HEK293T (cell line): Measurements from ENCODE around the gene CCDC86.

Experiments used
- BHLHE40 ChIP-seq: fragments of 450-650 bp; IDR thresholded peaks from 2 replicates; pipeline ENCODE4 v1.6.1; 2016; ENCODE audit warnings: mild to moderate bottlenecking, moderate library complexity, borderline replicate concordance
- ELF4 ChIP-seq: fragments of 450-650 bp; IDR thresholded peaks from 2 replicates; pipeline ENCODE4 v1.6.1; 2017; ENCODE audit warnings: antibody characterized with exemption
- FOXA1 ChIP-seq: fragments of 450-650 bp; IDR thresholded peaks from 2 replicates; pipeline ENCODE4 v1.6.1; 2016; ENCODE audit warnings: mild to moderate bottlenecking
- FOXK2 ChIP-seq: fragments of 450-650 bp; IDR thresholded peaks from 2 replicates; pipeline ENCODE4 v1.6.1; 2016; ENCODE audit warnings: mild to moderate bottlenecking
- FOXM1 ChIP-seq: fragments of 450-650 bp; IDR thresholded peaks from 2 replicates; pipeline ENCODE4 v1.6.1; 2017; ENCODE audit warnings: mild to moderate bottlenecking, borderline replicate concordance
- HDGF ChIP-seq: fragments of 450-650 bp; IDR thresholded peaks from 2 replicates; pipeline ENCODE4 v1.6.1; 2017; ENCODE audit warnings: antibody characterized with exemption, borderline replicate concordance
- L3MBTL2 ChIP-seq: fragments of 450-650 bp; conservative IDR thresholded peaks from 2 replicates; pipeline ENCODE4 v1.6.1; 2016; ENCODE audit warnings: mild to moderate bottlenecking
- NFRKB ChIP-seq: fragments of 450-650 bp; IDR thresholded peaks from 2 replicates; pipeline ENCODE4 v1.6.1; 2016; ENCODE audit warnings: mild to moderate bottlenecking, moderate library complexity
- PKNOX1 ChIP-seq: fragments of 450-650 bp; IDR thresholded peaks from 2 replicates; pipeline ENCODE4 v1.6.1; 2016
- SP1 ChIP-seq: fragments of 450-650 bp; IDR thresholded peaks from 2 replicates; pipeline ENCODE4 v1.6.1; 2017
- SUZ12 ChIP-seq: fragments of 450-650 bp; IDR thresholded peaks from 2 replicates; pipeline ENCODE4 v1.6.1; 2016; ENCODE audit warnings: mild to moderate bottlenecking
- TARDBP ChIP-seq: fragments of 450-650 bp; IDR thresholded peaks from 2 replicates; pipeline ENCODE4 v1.6.1; 2016
- ZNF384 ChIP-seq: fragments of 450-650 bp; IDR thresholded peaks from 2 replicates; pipeline ENCODE4 v1.6.1; 2016

- TF ChIP-seq SP1, result no peak
- no peak for TF ChIP-seq BHLHE40
- TF ChIP-seq PKNOX1, result no peak
- TF ChIP-seq ZNF384, result no peak
- TF ChIP-seq HDGF, result no peak
- no peak for TF ChIP-seq FOXK2
- no peak for TF ChIP-seq TARDBP
- no peak for TF ChIP-seq FOXA1
- TF ChIP-seq SUZ12, result no peak
- TF ChIP-seq ELF4, result no peak
- TF ChIP-seq FOXM1, result no peak
- no peak for TF ChIP-seq NFRKB
- TF ChIP-seq L3MBTL2, result no peak
These were observed 16.3 kb downstream of the CCDC86 start for GRCh38 chr11:60858236-60858635.
